HEK293T (cell line): ENCODE data around the gene SLC25A27.

Source experiments
- BHLHE40 ChIP-seq: fragments of 450-650 bp; IDR thresholded peaks from 2 replicates; pipeline ENCODE4 v1.6.1; 2016; ENCODE audit warnings: mild to moderate bottlenecking, moderate library complexity, borderline replicate concordance
- ELF4 ChIP-seq: fragments of 450-650 bp; IDR thresholded peaks from 2 replicates; pipeline ENCODE4 v1.6.1; 2017; ENCODE audit warnings: antibody characterized with exemption
- FOXA1 ChIP-seq: fragments of 450-650 bp; IDR thresholded peaks from 2 replicates; pipeline ENCODE4 v1.6.1; 2016; ENCODE audit warnings: mild to moderate bottlenecking
- FOXM1 ChIP-seq: fragments of 450-650 bp; IDR thresholded peaks from 2 replicates; pipeline ENCODE4 v1.6.1; 2017; ENCODE audit warnings: mild to moderate bottlenecking, borderline replicate concordance
- HDGF ChIP-seq: fragments of 450-650 bp; IDR thresholded peaks from 2 replicates; pipeline ENCODE4 v1.6.1; 2017; ENCODE audit warnings: antibody characterized with exemption, borderline replicate concordance
- LEF1 ChIP-seq: fragments of 450-650 bp; IDR thresholded peaks from 2 replicates; pipeline ENCODE4 v1.6.1; 2017; ENCODE audit warnings: mild to moderate bottlenecking, borderline replicate concordance
- NFRKB ChIP-seq: fragments of 450-650 bp; IDR thresholded peaks from 2 replicates; pipeline ENCODE4 v1.6.1; 2016; ENCODE audit warnings: mild to moderate bottlenecking, moderate library complexity
- SP1 ChIP-seq: fragments of 450-650 bp; IDR thresholded peaks from 2 replicates; pipeline ENCODE4 v1.6.1; 2017
- SUZ12 ChIP-seq: fragments of 450-650 bp; IDR thresholded peaks from 2 replicates; pipeline ENCODE4 v1.6.1; 2016; ENCODE audit warnings: mild to moderate bottlenecking
- TARDBP ChIP-seq: fragments of 450-650 bp; IDR thresholded peaks from 2 replicates; pipeline ENCODE4 v1.6.1; 2016
- ZNF384 ChIP-seq: fragments of 450-650 bp; IDR thresholded peaks from 2 replicates; pipeline ENCODE4 v1.6.1; 2016

- TF ChIP-seq SP1 (no peak), NFRKB (no peak), FOXM1 (no peak), BHLHE40 (no peak), ELF4 (no peak), ZNF384 (no peak), HDGF (no peak), FOXA1 (no peak), SUZ12 (no peak), TARDBP (no peak), LEF1 (no peak)
Measured at GRCh38 chr6:46605091-46605797, 47.5 kb upstream of the SLC25A27 start.
